CD4-positive, alpha-beta T cell treated with Interferon gamma for 1 hour (primary cell): ENCODE measurements around the gene SIX5.
A peak's percentile ranks its signal among the peaks of the same experiment; 100 is the strongest.

ENCODE experiments used
- DNase-seq: peaks from one replicate; pipeline ENCODE4 v3.0.0-alpha.2; 2020

Gene SIX5

GRCh38 chr19:45792470-45793177 lies 23.6 kb upstream of the SIX5 start, which contains the start of gene DMWD:
Gene DMWD (minus strand): TSS chr19:45792845. CDS start chr19:45792756, 89 bp downstream.
- peak; percentile 99 for DNase-seq

- DNase-seq, result no peak
These were observed 22.9 kb upstream of the SIX5 start for GRCh38 chr19:45791744-45792469.

- peak; percentile 58 for DNase-seq
These were observed 21.9 kb upstream of the SIX5 start for GRCh38 chr19:45790942-45791341.

- no peak for DNase-seq
These were observed 20.2 kb upstream of the SIX5 start for GRCh38 chr19:45789035-45789786.

- DNase-seq, result no peak
These were observed 17.5 kb upstream of the SIX5 start for GRCh38 chr19:45786533-45786894.

- DNase-seq, result no peak
These were observed 16.9 kb upstream of the SIX5 start for GRCh38 chr19:45785781-45786532.

- DNase-seq, result no peak
These were observed 16.0 kb upstream of the SIX5 start for GRCh38 chr19:45785097-45785496.

- no peak for DNase-seq
These were observed 15.0 kb upstream of the SIX5 start for GRCh38 chr19:45784096-45784495.

GRCh38 chr19:45782820-45783785 lies 14.1 kb upstream of the SIX5 start:
- DNase-seq, result no peak

GRCh38 chr19:45782162-45782691 lies 13.2 kb upstream of the SIX5 start, which contains the start of gene DMPK:
Gene DMPK (minus strand): TSS chr19:45782490. CDS start chr19:45782352, 138 bp downstream.
- no peak for DNase-seq

- no peak for DNase-seq
These were observed 12.4 kb upstream of the SIX5 start for GRCh38 chr19:45781214-45782161.

- DNase-seq, result no peak
These were observed 11.6 kb upstream of the SIX5 start for GRCh38 chr19:45780448-45781213.

GRCh38 chr19:45780146-45780447 lies 11.0 kb upstream of the SIX5 start:
- no peak for DNase-seq

- DNase-seq, result peak; percentile 84
These were observed 10.4 kb upstream of the SIX5 start for GRCh38 chr19:45779231-45780145.

GRCh38 chr19:45778010-45778661 lies 9.1 kb upstream of the SIX5 start:
- DNase-seq, result no peak

- DNase-seq, result no peak
These were observed 8.4 kb upstream of the SIX5 start for GRCh38 chr19:45777395-45777961.

- no peak for DNase-seq
These were observed 5.7 kb upstream of the SIX5 start for GRCh38 chr19:45774765-45775164.
